Daoy (cell line): ENCODE measurements around the gene ADGRF3. TPM values are rescaled to one million over a fixed set of nuclear protein-coding genes. Genes with fewer than 3 reads are reported as not detected.
A peak's percentile ranks its signal among the peaks of the same experiment; 100 is the strongest.
"Not testable (repeated sequence)": the region's sequence is repeated elsewhere in the genome, so short reads cannot be mapped to it uniquely, and the experiment has no call there.

Source experiments
- DNase-seq: peaks from one replicate; pipeline ENCODE4 v3.0.0-alpha.2; 2015; ENCODE audit warnings: low read depth
- total RNA-seq: library from RNA; depleted of rRNA; stranded (reverse); fragments of >200 nt; shearing (Covaris generic); gene quantifications from 2 replicates; pipeline ENCODE4 v1.2.3, GENCODE V29; 2014

Gene ADGRF3
- total RNA-seq, 1 experiment from 2014 or later, result not detected

DNA sequence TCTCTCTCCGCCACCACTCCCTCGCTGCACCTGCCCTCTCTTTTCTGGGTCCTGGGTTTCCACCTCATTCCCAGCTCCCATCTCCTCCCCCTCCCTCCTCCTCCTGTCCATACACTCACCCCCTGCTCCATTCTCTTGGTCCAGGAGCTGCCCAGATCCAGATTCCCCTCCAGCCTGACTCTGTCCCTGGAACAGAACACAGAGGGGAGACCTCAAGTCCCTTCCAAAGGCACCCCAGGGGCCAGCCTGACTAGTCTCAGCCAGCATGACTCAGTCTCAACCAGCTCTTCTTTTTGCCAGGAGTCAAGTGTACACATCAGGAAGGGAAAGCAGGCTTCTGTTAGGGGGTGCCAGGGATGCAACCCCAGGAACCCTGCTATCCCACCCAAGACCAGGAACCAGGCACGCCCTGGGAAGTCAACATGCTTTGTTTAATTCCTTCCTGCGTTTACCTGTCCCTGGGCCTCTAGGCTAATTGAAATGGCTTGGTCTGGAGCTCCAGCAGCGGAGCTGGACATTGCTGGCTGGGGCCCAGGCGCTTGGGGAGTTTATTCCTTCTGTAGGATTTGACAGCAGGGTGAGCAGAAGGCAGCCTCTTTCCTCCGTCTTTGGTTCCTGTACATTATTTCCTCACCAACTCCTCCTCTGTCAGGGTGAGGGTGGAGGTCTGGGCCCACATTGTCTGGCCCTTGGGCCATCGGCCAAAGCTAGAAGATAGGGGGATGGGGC is 29.0 kb downstream of the ADGRF3 start:
- DNase-seq, result no peak

DNA sequence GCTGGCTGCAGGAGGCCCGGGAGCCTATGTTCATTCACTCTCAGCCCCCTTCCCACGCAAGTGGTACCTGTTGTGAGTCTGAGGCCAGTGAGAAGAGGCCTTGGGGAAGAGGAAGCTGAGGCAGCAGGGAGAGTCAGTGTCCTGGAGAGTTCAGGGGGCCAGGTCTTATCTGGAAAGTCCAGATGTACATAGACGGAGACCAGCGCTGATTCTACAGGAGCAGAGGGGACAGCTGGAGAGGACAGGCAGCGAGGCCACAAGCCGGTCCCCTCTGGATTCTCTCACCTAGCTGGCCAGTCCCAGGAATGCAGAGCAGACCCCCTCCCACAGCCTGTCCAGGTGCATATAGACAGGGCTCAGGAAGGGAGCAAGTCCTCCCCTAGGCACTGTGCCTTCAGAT is 29.7 kb downstream of the ADGRF3 start:
- DNase-seq, result no peak

DNA sequence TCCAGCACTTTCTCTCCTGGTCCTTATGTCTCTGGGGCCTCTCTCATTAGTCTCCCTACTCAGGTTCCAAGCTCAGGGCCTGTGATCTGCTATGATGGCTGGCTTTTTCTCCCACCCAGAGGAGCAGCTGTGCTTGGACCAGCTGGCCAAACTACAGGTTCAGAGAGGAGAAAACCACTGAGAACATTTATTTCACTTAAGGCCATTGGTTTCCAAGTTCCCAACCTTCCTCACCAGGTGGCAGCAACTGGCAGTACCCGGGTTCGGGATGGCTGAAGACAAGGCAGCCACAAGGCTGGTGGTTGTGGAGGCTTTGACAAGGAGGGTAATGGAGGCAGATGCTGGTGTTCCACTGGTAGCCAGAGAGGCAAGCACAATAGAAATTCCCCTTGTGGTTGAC is 30.5 kb downstream of the ADGRF3 start:
- no peak for DNase-seq

DNA sequence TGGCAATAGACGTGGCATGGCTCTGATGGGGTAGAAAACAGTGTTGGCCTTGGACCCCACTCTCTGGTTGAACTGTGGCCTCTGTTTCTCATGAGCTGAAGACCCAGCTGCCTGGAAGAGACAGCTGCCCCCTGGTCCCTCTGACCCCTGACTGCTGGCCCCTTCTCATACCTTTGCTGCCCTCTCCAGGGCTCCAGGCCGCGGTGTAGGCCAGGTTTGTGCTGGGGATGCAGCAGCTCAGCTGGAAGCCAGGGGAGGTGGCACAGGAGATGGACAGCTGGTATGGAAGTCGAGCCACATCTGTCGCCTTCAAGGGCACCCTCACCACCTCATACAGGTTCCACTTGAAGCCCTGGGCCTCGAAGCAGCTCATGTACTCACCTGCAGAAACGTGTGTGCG is 32.3 kb downstream of the ADGRF3 start:
- no peak for DNase-seq

DNA sequence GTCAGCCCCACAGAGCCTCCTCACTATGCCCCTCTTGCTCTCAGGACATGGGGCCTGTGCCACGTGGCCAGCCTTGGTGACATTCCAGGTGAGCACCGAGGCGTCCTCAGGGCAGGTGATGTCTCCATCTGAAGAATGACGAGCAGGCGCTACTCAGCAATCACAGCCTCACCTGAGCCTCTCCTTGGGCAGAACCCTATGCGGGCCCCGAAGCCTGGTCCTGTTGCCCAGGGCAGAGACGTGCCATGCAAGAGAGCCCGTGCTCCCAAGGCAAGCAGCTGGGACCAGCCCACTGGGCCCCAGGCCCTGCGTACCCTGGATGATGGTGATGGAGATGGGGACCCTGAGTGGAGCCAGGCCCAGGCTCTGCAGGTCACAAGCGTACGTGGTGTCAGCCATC is 33.1 kb downstream of the ADGRF3 start:
- no peak for DNase-seq

DNA sequence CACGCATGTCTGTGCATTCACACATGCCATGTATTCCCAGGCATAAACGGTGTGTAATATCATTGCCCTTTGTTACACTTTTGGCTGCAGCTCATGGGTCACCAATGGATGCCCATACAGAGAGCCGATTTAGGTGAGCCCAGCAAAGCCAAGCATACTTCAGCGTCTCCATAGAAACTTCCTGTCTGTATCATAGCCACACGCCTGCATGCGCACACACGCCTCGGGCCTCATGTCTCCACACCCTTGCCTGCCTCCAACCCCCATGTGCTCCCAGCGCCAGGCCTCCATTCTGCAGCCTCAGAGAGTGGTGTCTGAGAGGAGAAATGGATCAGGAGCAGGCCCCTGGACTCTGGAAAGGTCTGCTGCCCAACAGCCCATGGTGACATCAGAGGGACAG is 34.1 kb downstream of the ADGRF3 start:
- no peak for DNase-seq

DNA sequence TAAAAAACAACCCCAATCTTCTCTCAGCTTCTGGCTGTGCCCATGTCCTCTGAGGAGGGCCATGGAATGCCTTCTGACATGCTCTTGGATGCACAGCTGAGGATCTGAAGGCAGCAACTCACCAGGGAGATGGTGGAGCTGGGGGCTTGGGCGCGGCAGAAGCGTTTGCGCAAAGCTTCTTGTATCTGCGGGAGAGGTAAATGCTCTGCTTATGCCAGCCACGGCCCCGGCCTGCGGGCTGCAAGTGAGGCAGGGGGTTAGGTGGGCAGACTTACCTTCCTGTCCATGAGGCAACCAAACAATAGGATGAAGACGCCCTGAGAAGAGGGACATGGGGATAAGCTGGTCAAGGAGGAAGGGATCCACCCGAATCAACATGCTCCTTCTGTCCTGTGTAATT is 36.7 kb downstream of the ADGRF3 start:
- DNase-seq, result no peak

DNA sequence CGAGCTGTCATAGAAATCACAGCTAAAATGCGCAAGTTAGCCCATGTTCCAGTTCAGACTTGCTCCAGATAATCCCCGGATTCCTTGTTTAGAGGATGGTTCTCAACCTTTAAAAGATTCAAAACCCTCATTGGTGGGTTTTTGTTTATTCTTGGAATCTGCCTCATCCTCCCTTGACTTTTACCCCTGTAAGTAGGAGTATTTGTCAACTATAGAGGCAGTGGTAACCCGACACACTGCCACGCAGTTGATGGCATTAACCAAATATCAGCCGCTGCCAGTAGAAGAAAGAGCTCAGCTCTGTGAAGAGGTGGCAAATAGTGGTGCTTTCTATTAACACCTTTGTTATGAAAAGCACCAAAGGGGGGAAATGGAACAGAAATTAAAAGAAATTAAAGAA is 41.0 kb downstream of the ADGRF3 start:
- no peak for DNase-seq

DNA sequence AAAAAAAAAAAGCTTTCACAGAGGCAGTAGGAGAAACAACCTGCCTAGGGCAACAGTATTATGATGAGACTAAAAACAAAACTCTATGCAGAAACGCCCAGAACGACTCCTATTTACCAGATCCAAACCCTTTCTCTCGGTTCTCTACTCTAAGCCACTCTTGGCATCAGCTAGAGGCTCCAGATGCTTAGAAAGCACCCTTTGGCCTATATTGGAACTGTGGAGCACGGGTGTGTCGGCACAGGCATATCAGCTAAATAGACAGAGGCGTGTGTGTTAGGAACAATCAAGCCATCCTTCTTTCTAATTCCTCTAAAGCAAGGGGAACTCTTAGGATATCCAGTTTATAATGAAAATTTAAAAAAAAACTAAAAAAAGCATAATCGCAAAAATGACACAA is 41.5 kb downstream of the ADGRF3 start:
- not testable (repeated sequence) for DNase-seq

DNA sequence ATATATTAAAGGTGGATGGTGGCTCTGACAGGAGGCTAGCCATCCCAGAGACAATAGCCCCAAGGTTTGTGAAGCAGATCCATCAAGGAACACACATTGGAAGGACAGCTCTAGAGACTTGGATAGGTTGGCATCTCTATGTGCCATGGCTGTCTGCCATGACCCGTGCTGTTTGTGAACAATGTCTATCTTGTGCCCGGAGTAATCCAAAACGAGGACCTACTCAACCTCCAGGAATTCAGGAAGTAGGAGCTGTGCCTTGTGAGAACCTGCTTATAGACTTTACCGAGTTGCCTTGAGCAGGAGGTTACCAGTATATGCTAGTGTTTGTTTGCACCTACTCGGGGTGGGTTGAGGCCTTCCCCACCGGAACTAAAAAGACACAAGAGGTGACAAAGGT is 43.7 kb downstream of the ADGRF3 start:
- no peak for DNase-seq

DNA sequence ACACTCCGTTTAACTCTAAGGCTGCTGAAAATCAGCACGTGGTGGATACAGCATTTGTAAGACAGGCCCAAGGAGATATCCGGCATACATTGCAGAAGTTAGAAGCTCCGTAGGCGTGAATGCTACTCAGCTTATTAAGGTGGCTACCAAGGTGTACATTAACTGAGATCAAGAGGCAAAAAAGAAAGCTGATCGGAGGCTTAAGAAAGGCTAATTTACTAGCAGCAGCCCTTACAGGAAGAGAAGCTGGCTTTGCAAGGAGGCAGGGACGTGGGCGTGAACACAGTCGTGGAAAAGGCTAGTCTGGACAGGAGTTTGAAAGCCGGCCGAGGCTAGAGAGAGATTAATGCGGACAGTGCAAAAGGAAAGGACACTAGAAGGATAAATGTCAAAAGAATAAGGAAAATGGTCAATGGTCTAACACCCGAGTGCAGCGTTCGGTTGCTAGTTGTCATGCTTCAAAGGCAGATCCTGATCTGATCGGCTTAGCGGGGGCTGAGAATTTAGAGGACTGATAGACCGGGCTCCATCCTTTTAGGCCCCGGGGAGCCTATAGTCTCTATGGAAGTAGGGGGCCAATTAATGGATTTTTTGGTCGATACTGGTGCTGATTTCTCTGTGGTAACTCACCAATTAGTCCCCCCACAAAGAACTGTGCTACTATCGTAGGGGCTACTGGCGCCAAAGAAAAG is 46.2 kb downstream of the ADGRF3 start:
- DNase-seq, result no peak

DNA sequence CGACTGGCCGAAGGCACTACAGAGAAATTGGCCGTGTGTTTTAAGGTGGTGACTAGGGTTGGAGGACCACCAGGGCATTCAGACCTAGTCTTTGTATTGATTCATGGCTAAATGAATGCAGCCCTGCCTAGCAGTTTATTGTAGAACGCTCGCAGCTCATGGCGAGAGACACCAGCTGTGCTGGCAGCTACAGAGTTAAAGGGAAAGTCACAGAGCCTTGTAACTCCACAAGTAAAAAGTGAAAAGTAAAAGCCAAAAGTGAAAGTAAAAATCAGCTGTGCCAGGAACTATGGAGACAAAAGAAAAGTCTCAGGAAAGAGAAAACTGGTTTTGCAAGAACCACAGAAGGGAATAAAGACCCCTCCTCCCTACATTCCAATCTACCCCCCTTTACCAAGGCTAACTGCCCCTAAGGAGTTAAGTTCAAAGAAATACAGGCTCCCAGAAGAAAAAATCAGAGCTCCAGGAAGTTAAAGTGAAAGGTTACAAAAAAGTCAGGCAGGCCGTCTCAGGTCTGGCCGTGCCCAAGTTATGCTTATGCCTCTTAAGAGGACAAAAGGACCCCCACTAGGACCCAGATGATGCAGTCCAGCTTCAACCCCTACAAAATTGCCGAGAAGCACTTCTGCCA is 47.0 kb downstream of the ADGRF3 start:
- peak; percentile 60 for DNase-seq

DNA sequence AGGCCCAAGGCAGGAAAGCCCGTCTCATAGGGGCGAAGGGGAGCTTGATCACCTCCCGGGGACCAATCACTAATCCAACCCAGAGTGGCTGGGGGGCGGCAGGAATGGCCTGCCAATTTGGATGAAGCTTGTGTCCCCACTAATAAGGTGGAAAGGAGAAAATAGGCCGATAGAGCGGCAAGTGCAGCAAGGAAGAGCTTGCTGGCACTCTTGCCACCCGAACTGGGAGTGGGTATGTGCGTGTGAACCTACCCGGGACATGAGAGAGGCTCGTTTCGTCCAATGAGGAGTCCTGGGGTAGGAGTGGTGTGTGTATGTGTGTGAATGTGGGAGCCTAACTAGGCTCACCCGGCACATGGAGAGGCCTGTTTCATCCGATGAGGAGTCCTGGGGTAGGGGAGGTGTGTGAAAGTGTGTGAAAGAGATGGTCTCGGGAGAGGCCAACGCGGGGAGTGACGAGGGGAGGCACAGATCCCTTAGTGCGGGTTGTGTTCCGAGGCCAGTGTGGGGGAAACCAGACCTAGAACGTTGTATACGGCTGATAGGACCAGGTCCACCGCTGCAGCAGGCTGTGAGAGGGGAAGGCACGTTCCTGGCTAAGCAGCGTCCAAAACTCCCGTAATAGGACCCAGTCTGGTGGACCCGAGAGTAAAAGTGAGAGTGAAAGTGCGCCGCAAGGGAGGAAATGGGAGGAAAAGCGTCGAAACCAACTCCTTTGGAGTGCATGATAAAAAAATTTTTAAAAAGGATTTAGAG is 47.8 kb downstream of the ADGRF3 start:
- peak; percentile 53 for DNase-seq

DNA sequence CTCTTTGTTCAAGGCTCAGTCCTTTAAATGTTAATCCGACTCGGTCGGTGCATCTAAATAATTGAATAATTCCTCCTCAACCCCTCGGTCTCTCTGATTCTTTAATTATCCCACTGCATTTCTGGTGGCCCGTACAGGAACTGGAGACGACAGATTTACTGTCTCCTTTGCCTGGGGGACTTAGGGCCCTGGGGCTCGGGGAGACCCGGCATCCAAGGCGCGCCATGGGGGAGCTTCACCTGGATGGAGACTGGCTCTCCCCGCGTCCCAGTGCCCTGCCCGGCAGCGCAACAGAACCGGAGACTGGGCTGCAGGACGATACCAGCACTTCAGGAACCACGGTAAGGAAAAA is 48.3 kb downstream of the ADGRF3 start:
- no peak for DNase-seq

DNA sequence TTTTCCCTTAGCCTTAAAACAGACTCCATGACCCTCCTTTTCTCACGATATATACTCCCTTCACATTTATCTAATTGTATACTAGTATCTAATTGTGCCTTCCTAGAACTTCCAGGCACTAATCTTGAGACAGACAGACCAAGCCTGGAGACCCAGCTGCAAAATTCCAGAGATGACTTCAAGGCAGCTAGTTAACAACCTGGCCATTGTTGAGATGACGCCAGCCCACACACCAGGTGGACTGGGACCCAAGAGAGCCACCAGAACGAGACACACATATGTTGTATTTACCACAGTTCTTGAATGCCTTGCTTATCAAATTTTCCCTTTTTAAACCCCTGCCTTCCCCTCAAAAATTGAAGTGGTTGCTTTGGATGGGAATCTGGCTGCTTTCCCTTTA is 49.5 kb downstream of the ADGRF3 start:
- DNase-seq, result no peak

DNA sequence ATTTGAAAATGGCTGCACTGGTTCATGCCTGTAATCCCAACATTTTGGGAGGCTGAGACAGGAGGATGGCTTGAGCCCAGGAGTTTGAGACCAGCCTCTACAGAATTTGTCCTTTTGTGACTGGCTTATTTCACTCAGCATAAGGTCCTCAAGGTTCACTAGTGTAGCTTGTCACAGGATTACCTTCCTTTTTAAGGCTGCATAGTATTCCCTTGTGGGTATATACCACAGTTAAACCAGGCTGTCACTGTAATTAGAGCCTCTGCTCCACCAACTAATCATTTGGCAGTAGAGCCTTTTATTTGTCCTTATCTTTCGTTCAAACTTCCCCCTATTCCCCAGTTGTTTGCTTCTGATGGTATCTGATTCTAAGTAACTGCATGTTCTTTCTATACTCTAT is 51.1 kb downstream of the ADGRF3 start:
- DNase-seq, result no peak

DNA sequence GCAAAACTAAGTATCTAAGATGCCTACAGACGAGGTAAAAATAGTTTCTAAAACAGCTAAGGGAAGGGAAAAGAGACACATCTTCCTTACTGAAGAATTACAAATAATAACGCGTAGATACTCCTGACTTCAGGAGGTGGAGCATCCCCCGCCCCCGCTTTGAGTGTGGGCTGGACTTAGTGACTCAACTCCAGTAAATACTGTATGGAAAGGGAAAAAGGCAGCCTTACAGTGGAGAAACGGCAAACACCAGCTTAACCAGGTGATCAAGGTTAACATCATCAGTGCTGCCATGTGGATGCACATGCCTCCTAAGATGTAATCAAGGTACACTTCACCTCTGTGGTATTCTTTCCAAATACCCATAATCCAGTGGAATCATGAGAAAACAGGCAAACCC is 53.9 kb downstream of the ADGRF3 start:
- DNase-seq, result peak; percentile 54

DNA sequence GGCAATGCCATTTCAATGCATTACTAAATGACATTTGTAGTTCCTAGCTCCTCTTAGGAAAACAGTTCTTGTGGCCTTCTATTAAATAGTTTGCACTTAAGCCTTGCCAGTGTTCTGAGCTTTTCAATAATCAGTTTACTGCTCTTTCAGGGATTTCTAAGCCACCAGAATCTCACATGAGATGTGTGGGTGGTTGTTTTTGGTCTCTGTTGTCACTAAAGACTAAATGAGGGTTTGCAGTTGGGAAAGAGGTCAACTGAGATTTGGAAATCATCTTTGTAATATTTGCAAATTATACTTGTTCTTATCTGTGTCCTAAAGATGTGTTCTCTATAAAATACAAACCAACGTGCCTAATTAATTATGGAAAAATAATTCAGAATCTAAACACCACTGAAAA is 56.6 kb downstream of the ADGRF3 start:
- DNase-seq, result no peak

DNA sequence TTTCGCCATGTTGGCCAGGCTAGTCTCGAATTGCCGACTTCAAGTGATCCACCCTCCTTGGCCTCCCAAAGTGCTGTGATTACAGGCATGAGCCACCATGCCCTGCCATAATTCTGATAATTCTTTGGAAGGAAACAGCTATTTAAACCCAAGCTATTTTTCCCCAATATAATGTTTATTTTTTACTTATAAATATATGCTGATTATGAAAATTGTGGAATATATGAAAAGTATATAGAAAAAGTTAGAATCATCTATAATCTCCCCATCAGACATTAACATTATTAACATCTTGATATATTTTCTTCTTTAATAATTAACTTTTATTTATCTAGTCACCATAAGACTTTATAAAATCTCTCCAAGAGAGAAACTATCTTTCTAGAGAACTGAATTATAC is 60.7 kb downstream of the ADGRF3 start:
- DNase-seq, result no peak

DNA sequence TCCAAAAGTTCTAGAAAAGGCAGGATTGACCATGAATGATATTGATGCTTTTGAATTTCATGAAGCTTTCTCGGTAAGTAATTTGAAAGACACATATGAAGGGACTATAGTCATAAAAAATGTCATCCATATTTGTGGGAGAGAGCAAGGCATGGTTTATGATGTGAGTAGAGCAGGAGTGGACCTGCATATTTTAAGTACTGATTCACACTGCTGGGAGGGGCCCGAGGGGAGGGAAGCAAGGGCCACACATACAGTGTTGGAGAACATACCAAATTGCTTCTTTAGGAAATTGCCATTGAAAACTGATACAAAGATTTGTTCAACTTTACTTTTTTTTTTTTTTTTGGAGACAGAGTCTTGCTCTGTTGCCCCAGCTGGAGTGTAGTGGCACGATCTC is 62.5 kb downstream of the ADGRF3 start:
- peak; percentile 47 for DNase-seq

DNA sequence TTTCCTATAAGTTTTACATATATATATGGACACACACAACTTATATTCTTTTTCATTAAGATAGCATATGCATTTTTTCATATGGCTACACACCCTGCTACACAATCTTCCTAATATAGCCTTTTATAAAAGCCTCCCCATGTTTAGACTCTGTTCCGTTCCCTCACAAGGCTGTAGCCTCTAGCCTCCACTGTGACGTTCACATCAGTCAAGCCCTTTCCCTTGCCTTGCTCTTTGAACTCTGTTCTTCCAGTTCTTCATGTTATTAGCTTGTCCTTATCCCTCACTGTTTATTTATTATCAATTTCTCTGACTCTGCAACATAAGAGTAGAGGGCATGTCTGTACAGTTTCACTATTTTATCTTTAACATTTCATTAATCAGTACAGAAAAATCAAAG is 63.0 kb downstream of the ADGRF3 start:
- no peak for DNase-seq

DNA sequence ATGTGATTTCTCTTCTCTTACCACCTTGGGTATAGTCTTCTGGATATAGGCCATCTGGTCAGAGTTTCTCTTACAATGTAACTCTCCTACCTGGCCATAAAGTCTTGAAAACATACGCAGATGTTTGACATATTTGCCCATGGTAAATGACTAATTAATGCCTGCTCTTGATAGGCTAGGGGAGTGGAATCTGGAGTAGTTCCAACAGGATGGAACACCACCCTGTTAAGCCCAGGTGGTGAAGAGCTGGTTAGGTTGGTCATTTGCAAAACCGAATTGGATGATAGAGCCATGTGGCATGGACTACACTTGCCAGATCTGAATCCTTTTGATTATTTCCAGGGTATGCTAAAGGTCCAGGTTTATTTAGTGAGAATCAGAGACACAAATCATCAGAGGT is 65.4 kb downstream of the ADGRF3 start:
- no peak for DNase-seq

DNA sequence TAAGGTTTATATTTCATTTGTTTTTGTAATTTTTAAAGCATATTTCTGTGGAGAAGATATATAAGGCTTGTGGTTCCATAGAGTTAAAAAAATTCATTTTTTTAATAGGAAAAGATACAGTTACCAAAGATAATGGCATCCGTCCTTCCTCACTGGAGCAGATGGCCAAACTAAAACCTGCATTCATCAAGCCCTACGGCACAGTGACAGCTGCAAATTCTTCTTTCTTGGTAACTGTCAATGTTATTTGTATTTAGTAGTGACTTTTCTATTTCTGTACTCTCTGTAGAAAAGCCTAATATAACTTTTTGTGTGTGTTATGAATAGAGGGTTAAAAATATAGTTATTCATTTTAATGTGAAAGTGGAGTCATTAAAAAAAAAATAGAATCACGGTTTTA is 66.7 kb downstream of the ADGRF3 start:
- no peak for DNase-seq
